OCI-LY1 (cell line): Measurements from ENCODE around the gene KIAA1755.

Source experiments
- EZH2 ChIP-seq: fragments of 200-600 bp; sonication (generic), shearing (Covaris generic); IDR thresholded peaks from 2 replicates; pipeline ENCODE4 v1.8.0; 2017; ENCODE audit warnings: borderline replicate concordance, mixed run types, mild to moderate bottlenecking, antibody characterized with exemption, low read length, moderate library complexity, mixed read lengths
- TF ChIP-seq, protein P1 (sequence below): fragments of 200-600 bp; sonication (generic), shearing (Covaris generic); IDR thresholded peaks from 2 replicates; pipeline ENCODE4 v1.5.1; 2017; ENCODE audit warnings: mild to moderate bottlenecking, antibody characterized with exemption, low read length, moderate library complexity, mixed read lengths

DNA sequence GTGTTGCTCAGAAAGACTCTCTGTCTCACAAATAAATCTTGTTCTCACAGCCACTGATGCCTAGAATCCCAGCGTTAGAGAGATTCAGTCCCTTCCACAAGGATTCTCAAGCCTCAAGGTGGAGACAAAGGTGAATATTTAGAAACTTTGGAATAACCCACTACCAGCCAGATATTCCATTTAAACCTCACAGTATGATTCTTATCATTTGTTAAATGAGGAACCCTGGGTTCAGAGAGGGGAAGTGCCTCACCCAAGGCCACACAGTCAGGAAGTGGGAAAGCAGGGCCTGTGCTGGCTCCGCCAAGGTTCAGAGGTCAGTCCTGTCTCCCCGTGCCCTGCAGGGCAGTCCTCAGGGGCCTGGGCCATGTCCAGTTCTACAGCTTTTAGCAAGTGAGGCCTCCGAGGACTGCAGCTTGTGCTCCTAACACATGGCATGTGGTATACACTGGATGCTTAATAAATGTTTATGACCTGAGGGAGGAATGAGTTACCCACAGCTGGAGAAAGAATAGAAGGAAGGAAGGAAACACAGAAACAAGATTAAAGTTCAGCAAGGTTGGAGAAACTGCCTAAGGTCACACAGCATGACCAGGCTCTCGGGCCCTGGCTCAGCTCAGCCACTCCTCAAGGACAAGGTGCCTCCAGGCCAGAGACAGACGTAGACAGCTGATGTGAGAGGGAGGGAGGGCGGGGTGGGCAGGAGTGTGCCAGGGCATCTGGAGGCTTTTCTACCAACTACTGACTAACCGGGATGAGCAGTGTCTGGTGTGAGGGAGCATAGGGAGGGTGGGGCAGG, 91.5 kb downstream of the KIAA1755 start:
- TF ChIP-seq, protein P1, sequence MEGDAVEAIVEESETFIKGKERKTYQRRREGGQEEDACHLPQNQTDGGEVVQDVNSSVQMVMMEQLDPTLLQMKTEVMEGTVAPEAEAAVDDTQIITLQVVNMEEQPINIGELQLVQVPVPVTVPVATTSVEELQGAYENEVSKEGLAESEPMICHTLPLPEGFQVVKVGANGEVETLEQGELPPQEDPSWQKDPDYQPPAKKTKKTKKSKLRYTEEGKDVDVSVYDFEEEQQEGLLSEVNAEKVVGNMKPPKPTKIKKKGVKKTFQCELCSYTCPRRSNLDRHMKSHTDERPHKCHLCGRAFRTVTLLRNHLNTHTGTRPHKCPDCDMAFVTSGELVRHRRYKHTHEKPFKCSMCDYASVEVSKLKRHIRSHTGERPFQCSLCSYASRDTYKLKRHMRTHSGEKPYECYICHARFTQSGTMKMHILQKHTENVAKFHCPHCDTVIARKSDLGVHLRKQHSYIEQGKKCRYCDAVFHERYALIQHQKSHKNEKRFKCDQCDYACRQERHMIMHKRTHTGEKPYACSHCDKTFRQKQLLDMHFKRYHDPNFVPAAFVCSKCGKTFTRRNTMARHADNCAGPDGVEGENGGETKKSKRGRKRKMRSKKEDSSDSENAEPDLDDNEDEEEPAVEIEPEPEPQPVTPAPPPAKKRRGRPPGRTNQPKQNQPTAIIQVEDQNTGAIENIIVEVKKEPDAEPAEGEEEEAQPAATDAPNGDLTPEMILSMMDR = no peak
- no peak for TF ChIP-seq EZH2
